Stimulated activated CD8-positive, alpha-beta memory T cell treated with anti-CD3 and anti-CD28 coated beads, Interleukin-15, amount 100 ng/mL, for 1 hour (primary cell): ENCODE measurements around the gene ARHGAP24.
"Not testable (repeated sequence)": the region's sequence is repeated elsewhere in the genome, so short reads cannot be mapped to it uniquely, and the experiment has no call there.

Experiments used
- DNase-seq: peaks from one replicate; pipeline ENCODE4 v3.0.0-alpha.2; 2020; ENCODE audit warnings: low read depth

ARHGAP24 gene

DNA sequence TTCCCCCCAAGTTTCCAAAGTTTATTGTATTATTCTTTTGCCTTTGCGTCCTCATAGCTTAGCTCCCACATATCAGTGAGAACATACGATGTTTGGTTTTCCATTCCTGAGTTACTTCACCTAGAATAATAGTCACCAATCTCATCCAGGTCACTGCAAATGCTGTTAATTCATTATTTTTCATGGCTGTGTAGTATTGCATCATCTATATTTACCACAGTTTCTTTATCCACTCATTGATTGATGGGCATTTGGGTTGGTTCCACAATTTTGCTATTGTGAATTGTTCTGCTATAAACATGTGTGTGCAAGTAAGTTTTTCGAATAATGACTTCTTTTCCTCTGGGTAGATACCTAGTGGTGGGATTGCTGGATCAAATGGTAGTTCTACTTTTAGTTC is 43.6 kb downstream of the ARHGAP24 start:
- not testable (repeated sequence) for DNase-seq

GRCh38 chr4:85520765-85521749 is 46.1 kb downstream of the ARHGAP24 start:
- no peak for DNase-seq

- no peak for DNase-seq
Observed at GRCh38 chr4:85522277-85522676, 47.3 kb downstream of the ARHGAP24 start.

DNA sequence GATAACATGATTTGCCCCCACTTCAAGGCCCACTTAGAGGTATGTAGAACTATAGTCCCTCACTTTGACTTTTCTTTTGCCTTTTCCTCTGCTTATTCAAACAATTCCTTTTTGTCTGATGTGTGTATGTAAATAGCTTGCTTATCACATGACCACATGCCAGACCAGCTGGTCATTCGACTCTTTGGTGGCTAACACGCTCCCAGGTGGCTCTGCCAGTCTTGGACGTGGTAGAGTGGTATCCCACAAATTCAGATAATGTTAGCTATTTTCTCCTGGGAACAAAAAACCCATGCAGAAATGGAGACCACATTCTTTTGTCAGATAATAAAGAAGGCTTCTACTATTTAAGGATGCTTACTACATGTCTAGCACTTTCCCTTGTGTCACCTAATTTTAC is 47.9 kb downstream of the ARHGAP24 start:
- DNase-seq, result no peak

DNA sequence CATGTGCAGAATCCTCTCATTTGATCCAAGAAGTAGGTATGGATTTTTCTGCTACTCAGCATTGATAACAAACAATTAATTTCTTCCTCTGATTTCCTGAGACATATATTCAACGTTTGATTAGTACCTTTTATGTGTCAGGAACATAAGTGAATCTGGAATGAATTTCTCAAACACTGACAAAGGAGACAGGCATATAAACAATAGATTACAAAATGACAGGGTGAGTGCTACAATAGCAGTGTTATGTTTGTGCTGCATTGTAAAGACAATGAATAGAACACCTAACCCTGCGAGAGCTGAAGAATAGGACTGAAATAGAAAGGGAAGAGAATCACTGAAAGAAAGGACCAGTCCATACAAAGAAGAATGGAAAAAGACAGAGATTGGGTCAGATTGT is 52.9 kb downstream of the ARHGAP24 start:
- no peak for DNase-seq

- no peak for DNase-seq
Observed at GRCh38 chr4:85531560-85532341, 56.8 kb downstream of the ARHGAP24 start.

- no peak for DNase-seq
Observed at GRCh38 chr4:85534120-85534519, 59.2 kb downstream of the ARHGAP24 start.

GRCh38 chr4:85543832-85544231 is 68.9 kb downstream of the ARHGAP24 start:
- DNase-seq, result no peak

DNA sequence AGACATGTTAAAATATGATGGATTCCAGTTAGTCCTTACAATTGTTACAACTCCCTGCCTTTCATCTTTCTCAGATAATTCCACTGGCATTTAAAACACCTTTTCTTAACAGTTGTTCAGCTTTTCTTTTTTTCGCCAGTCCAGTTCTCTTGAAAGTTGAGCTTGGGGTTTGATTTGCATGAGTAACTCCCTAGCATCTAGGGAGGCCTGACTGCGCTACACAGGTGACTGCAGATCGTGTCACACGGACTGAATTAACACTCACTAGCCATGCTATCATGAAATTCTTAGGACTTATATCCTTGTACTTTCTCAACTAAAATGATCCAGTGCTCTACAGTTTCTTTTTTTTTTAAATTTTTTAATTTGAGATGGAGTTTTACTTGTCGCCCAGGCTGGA is 69.8 kb downstream of the ARHGAP24 start:
- DNase-seq, result no peak

DNA sequence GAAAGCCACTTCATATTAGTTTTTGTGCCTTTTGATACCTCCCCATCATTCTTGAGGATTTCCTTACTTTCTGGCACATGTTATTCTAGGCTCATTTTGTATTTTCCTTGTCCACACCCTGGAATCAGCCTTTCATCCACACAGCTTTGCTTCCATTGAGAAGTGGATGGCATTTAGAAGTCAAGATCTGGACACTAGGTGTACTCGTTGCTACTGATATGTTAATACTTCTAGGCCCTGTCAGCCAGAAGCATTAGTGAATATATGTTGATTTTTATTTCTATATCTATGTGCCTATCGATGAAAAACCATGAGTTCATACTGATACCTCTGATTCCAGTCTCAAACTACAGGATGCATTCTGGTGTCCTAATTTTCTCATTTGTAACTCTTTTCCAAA is 73.2 kb downstream of the ARHGAP24 start:
- no peak for DNase-seq

DNA sequence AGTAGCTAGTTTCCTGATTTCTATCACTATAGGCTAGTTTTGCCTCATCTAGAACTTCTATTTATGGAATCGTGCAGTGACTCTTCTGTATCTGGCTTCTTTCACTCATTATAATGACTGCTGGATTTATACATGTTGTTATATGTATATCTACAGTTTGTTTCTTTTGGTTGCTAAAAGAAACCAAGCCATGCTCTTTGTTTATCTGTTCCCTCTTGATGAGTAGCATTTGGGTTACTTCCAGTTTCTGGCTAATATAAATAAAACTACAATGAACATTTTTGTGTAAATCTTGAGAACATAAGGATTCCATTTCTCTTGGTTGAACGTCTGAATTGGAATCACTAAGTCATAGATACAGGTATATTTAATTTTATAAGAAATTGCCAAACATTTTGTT is 73.9 kb downstream of the ARHGAP24 start:
- DNase-seq, result no peak

DNA sequence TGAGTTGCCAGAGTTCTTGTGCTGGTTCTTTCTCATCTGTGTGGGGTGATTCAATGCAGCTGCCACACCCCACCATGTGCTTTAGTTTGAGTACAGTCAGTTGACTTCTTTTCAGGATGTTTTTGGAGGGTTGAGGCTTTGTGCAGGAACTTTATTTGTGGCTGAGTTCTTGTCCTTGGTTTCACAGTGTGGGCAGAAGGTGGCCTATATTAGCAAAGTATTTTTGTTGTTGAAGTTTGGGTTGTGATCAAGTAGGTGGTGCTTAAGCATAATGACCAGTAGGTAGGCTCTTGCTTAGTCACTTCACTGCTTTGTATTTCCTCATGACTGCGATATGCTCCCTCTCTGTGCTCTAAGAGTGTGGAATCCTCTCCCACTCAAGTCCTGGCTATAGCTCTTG is 80.3 kb downstream of the ARHGAP24 start:
- DNase-seq, result no peak

GRCh38 chr4:85556283-85556682 is 81.3 kb downstream of the ARHGAP24 start:
- DNase-seq, result no peak

- no peak for DNase-seq
Observed at GRCh38 chr4:85557016-85557901, 82.3 kb downstream of the ARHGAP24 start.

GRCh38 chr4:85565761-85566480 is 91.0 kb downstream of the ARHGAP24 start:
- no peak for DNase-seq

GRCh38 chr4:85569730-85570299 is 94.9 kb downstream of the ARHGAP24 start:
- DNase-seq, result no peak

GRCh38 chr4:85570388-85570787 is 95.4 kb downstream of the ARHGAP24 start:
- DNase-seq, result no peak

GRCh38 chr4:85571008-85571407 is 96.1 kb downstream of the ARHGAP24 start:
- no peak for DNase-seq

DNA sequence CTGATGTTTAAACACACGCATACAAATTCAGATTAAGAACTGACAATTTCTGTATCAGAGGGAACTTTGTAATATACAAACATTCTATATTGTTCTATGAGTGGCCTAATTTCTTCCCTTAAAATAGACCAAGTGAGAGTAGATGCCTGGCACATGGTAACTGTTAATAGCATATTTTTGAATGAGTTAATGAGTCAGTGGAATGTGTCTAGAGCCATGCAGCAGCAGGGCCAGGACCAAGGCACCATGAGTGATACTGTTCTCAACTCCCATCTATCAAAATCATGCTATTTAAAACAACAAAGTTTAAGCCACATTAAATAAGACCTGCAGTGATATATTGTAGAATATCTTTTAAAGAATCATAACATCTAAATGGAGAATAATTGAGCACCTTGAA is 98.3 kb downstream of the ARHGAP24 start:
- DNase-seq, result no peak

DNA sequence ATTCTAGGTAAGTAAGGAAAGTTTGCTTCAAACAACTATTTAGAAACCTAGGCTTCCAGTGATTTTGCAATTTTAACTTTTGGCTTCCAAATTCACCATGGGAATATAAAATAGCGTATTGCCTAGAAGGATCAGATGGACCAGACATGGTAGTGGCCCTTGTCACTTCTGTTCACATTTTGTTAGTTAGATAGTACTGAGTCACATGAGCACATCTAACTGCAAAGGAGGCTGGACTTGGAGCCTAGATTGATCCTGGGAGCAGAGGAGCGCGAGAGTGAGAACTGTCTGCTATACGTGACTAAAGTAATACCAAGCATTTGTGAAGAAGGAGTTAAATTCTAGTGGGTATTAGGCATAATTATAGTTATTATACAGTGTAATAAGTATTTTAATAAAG is 102.4 kb downstream of the ARHGAP24 start:
- DNase-seq, result no peak

- no peak for DNase-seq
Observed at GRCh38 chr4:85579942-85580341, 105.0 kb downstream of the ARHGAP24 start.
